ENCODE results near the gene PLOD1. TPM values are rescaled to one million over a fixed set of nuclear protein-coding genes. Genes with fewer than 3 reads are reported as not detected.

Gene PLOD1
- total RNA-seq, 1 experiment from 2014 or later, result 94.8 TPM

DNA sequence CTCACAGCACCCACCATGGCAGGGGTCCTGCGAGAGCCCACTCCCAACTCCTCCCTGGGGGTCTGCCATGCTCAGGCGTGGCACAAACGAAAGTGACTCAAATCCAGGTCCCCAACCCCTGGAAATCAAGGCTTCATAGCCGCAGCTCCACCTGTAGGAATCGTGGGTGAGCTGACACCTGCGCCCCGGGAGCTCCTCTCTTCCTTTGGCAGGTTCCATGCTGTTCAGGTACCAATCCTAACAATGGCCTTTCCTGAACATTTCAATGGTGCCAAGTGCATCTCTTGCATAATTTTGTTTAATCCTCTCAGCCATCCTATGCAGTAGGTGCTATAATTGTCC is 46.9 kb upstream of the PLOD1 start:
- ChIA-PET POLR2A (ENCODE audit: low non-redundant PET) (no interaction called here), CTCF (no interaction called here)
- TF ChIP-seq, protein P1, sequence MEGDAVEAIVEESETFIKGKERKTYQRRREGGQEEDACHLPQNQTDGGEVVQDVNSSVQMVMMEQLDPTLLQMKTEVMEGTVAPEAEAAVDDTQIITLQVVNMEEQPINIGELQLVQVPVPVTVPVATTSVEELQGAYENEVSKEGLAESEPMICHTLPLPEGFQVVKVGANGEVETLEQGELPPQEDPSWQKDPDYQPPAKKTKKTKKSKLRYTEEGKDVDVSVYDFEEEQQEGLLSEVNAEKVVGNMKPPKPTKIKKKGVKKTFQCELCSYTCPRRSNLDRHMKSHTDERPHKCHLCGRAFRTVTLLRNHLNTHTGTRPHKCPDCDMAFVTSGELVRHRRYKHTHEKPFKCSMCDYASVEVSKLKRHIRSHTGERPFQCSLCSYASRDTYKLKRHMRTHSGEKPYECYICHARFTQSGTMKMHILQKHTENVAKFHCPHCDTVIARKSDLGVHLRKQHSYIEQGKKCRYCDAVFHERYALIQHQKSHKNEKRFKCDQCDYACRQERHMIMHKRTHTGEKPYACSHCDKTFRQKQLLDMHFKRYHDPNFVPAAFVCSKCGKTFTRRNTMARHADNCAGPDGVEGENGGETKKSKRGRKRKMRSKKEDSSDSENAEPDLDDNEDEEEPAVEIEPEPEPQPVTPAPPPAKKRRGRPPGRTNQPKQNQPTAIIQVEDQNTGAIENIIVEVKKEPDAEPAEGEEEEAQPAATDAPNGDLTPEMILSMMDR (conservative IDR thresholded peaks at IDR 0.05; ENCODE audit: low read depth, low read length), result no peak
- TF ChIP-seq EZH2 (IDR thresholded peaks at IDR 0.05; ENCODE audit: borderline replicate concordance, low read depth, low read length, poor library complexity, severe bottlenecking), result no peak
- Histone ChIP-seq H3K27me3 (replicated peaks; ENCODE audit: insufficient read depth, low read depth, low read length, poor library complexity) (peaks cover 12% of the 10 kb centered on the region), H3K4me3 (ENCODE audit: low read depth, low read length, poor library complexity, severe bottlenecking) (no peak overlapping the region), H3K4me1 (ENCODE audit: insufficient read depth, low read length, poor library complexity, severe bottlenecking) (no peaks in the 10 kb centered on the region), H3K9me3 (ENCODE audit: low read depth, low read length, poor library complexity, severe bottlenecking) (no peaks in the 10 kb centered on the region), H3K27ac (ENCODE audit: low read depth, low read length, poor library complexity, severe bottlenecking) (no peak overlapping the region), H3K36me3 (ENCODE audit: insufficient read depth, low read length, poor library complexity, severe bottlenecking) (no peaks in the 10 kb centered on the region)
- BruUV-seq (replicated peaks), result no TSS peak
- intact Hi-C loops (cut with micrococcal nuclease; ENCODE audit: unreplicated experiment), result no loop called here
- no peak for DNase-seq (ENCODE audit: low spot score)

DNA sequence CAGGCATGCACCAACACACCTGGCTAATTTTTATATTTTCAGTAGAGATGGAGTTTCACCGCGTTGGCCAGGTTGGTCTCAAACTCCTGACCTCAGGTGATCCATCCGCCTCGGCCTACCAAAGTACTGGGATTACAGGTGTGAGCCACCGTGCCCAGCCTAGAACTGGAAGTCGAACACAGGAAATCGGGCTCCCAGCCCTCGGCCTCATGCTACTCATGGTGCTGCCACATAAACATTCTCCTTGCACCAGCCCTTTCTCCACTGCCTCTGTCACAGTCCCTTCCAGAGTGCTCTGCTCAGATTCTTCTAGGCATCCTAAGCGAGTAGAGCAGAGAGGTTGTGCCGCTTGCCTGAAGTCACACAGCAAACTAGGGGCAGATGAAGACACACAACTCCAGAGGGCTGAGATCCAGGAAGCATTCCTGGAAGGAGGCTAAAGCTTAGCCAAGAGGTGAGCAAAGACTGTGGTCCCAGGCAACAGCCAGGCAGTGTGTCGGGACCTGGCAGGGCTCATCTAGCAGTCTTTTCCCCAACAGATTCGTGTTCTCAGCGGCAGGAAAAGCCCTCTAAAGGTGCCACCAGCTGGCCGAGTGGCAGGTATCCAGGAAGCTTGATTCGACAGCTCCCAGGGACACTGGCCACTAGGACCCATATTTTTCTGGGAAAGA is 46.2 kb upstream of the PLOD1 start:
- DNase-seq (ENCODE audit: low spot score), result no peak
- TF ChIP-seq, protein P1 (conservative IDR thresholded peaks at IDR 0.05; ENCODE audit: low read depth, low read length), result no peak
- TF ChIP-seq EZH2 (IDR thresholded peaks at IDR 0.05; ENCODE audit: borderline replicate concordance, low read depth, low read length, poor library complexity, severe bottlenecking), result no peak
- intact Hi-C loops (cut with micrococcal nuclease; ENCODE audit: unreplicated experiment), result no loop called here
- H3K9me3 ChIP-seq (ENCODE audit: low read depth, low read length, poor library complexity, severe bottlenecking), result no peaks in the 10 kb centered on the region
- peaks cover 15% of the 10 kb centered on the region for H3K27me3 ChIP-seq (replicated peaks; ENCODE audit: insufficient read depth, low read depth, low read length, poor library complexity)
- H3K27ac ChIP-seq (ENCODE audit: low read depth, low read length, poor library complexity, severe bottlenecking), result no peak overlapping the region
- no peaks in the 10 kb centered on the region for H3K4me1 ChIP-seq (ENCODE audit: insufficient read depth, low read length, poor library complexity, severe bottlenecking)
- no peak overlapping the region for H3K4me3 ChIP-seq (ENCODE audit: low read depth, low read length, poor library complexity, severe bottlenecking)
- ChIA-PET CTCF (interaction anchor here (0.5 kb wide), 1 partner anchor 8 kb away, joined by 3 read pairs; no protein-coding TSS in a partner anchor), POLR2A (ENCODE audit: low non-redundant PET) (no interaction called here)
- H3K36me3 ChIP-seq (ENCODE audit: insufficient read depth, low read length, poor library complexity, severe bottlenecking), result no peaks in the 10 kb centered on the region
- BruUV-seq (replicated peaks), result no TSS peak

DNA sequence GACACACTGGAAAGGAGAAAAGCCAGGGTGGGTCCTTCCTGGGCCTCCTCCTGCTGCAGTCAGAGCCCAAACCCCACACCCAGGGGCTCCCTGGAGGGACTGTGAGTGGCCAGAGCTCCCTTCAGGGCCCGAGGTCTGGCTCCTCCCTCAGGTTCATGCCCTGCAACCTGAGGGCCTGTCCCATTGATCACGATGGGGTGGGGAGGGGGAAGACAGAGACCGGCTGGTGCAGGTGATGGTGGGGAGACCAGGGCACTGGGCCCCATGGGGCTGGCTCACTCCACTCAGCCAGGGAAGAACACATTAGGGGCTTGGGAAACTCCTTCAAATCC is 45.7 kb upstream of the PLOD1 start:
- H3K36me3 ChIP-seq (ENCODE audit: insufficient read depth, low read length, poor library complexity, severe bottlenecking), result no peaks in the 10 kb centered on the region
- ChIA-PET POLR2A (ENCODE audit: low non-redundant PET) (no interaction called here), CTCF (no interaction called here)
- intact Hi-C loops (cut with micrococcal nuclease; ENCODE audit: unreplicated experiment), result no loop called here
- no peaks in the 10 kb centered on the region for H3K4me1 ChIP-seq (ENCODE audit: insufficient read depth, low read length, poor library complexity, severe bottlenecking)
- no peaks in the 10 kb centered on the region for H3K9me3 ChIP-seq (ENCODE audit: low read depth, low read length, poor library complexity, severe bottlenecking)
- no peak overlapping the region for H3K4me3 ChIP-seq (ENCODE audit: low read depth, low read length, poor library complexity, severe bottlenecking)
- peaks cover 15% of the 10 kb centered on the region for H3K27me3 ChIP-seq (replicated peaks; ENCODE audit: insufficient read depth, low read depth, low read length, poor library complexity)
- no peak overlapping the region for H3K27ac ChIP-seq (ENCODE audit: low read depth, low read length, poor library complexity, severe bottlenecking)
- no TSS peak for BruUV-seq (replicated peaks)
- no peak for DNase-seq (ENCODE audit: low spot score)
- TF ChIP-seq, protein P1 (conservative IDR thresholded peaks at IDR 0.05; ENCODE audit: low read depth, low read length), result no peak

Measured in A673 (cell line).